Measurements from ENCODE around the gene SLC25A29.

SLC25A29 gene

GRCh38 chr14:100246809-100247428 is 59.3 kb downstream of the SLC25A29 start:
- peak; percentile 41 for TF ChIP-seq CTCF (IDR thresholded peaks at IDR 0.05; ENCODE audit: insufficient read depth, low read length, missing control alignments)
- POLR2A ChIA-PET: no interaction called here
- DNase-seq (ENCODE audit: low read depth, low spot score): no peak
- CTCF ChIA-PET: interaction anchor here (0.6 to 2.6 kb wide), 16 partner anchors 10 to 136 kb away, joined by 3 to 11 read pairs (median 4); no protein-coding TSS in a partner anchor
- H3K4me3 ChIP-seq (ENCODE audit: low read depth, low read length): no peak overlapping the region

GRCh38 chr14:100243020-100243419 is 63.2 kb downstream of the SLC25A29 start:
- no peak for DNase-seq (ENCODE audit: low read depth, low spot score)
- CTCF ChIA-PET: interaction anchor here (0.7 to 4.4 kb wide), 9 partner anchors 12 to 259 kb away, joined by 3 to 26 read pairs (median 3); no protein-coding TSS in a partner anchor
- TF ChIP-seq CTCF (IDR thresholded peaks at IDR 0.05; ENCODE audit: insufficient read depth, low read length, missing control alignments): no peak
- POLR2A ChIA-PET: no interaction called here
- H3K4me3 ChIP-seq (ENCODE audit: low read depth, low read length): no peak overlapping the region

GRCh38 chr14:100241279-100241678 is 65.0 kb downstream of the SLC25A29 start:
- peak overlapping the region; percentile 97 for H3K4me3 ChIP-seq (ENCODE audit: low read depth, low read length)
- ChIA-PET CTCF (interaction anchor here (0.6 to 4.4 kb wide), 25 partner anchors 9 to 321 kb away, joined by 3 to 26 read pairs (median 5); no protein-coding TSS in a partner anchor), POLR2A (interaction anchor here (0.5 kb wide), 1 partner anchor 386 kb away, joined by 3 read pairs; no protein-coding TSS in a partner anchor)
- DNase-seq (ENCODE audit: low read depth, low spot score): no peak
- no peak for TF ChIP-seq CTCF (IDR thresholded peaks at IDR 0.05; ENCODE audit: insufficient read depth, low read length, missing control alignments)

All from AG04449 (cell line).